ENCODE measurements around the gene ZBTB7C. TPM values are rescaled to one million over a fixed set of nuclear protein-coding genes. Genes with fewer than 3 reads are reported as not detected.

ZBTB7C gene
- total RNA-seq, 1 donor from 2014 or later, result 1.4 TPM

- TF ChIP-seq CTCF (IDR thresholded peaks at IDR 0.05), result no peak
Observed at GRCh38 chr18:48051945-48052840, 357.0 kb downstream of the ZBTB7C start.

GRCh38 chr18:48050176-48050575, 359.0 kb downstream of the ZBTB7C start:
- Mint-ChIP-seq H3K27me3 (ENCODE audit: low read depth) (peaks cover 52% of the 10 kb centered on the region), H3K4me1 (ENCODE audit: low read depth) (peaks cover 10% of the 10 kb centered on the region), H3K9me3 (ENCODE audit: low read depth) (peaks cover 8% of the 10 kb centered on the region), H3K4me3 (ENCODE audit: unreplicated experiment) (no peak overlapping the region), H3K27ac (ENCODE audit: unreplicated experiment) (no peak overlapping the region), H3K36me3 (ENCODE audit: low read depth) (peaks cover 3% of the 10 kb centered on the region)
- no peak for DNase-seq (ENCODE audit: low spot score)
- TF ChIP-seq CTCF (IDR thresholded peaks at IDR 0.05), result no peak

More at GRCh38 chr18:48051945-48052840, 357.0 kb downstream of the ZBTB7C start:
- Mint-ChIP-seq H3K4me3 (ENCODE audit: unreplicated experiment) (no peak overlapping the region), H3K9me3 (ENCODE audit: low read depth) (peaks cover 1% of the 10 kb centered on the region), H3K27me3 (ENCODE audit: low read depth) (peaks cover 55% of the 10 kb centered on the region), H3K27ac (ENCODE audit: unreplicated experiment) (no peak overlapping the region), H3K36me3 (ENCODE audit: low read depth) (no peaks in the 10 kb centered on the region), H3K4me1 (ENCODE audit: low read depth) (peaks cover 2% of the 10 kb centered on the region)
- no peak for DNase-seq (ENCODE audit: low spot score)

GRCh38 chr18:48049757-48050156, 359.4 kb downstream of the ZBTB7C start:
- H3K4me3 Mint-ChIP-seq (ENCODE audit: unreplicated experiment), result no peak overlapping the region
- peaks cover 49% of the 10 kb centered on the region for H3K27me3 Mint-ChIP-seq (ENCODE audit: low read depth)
- peaks cover 3% of the 10 kb centered on the region for H3K36me3 Mint-ChIP-seq (ENCODE audit: low read depth)

GRCh38 chr18:48048251-48048650, 360.9 kb downstream of the ZBTB7C start:
- Mint-ChIP-seq H3K9me3 (ENCODE audit: low read depth) (peaks cover 12% of the 10 kb centered on the region), H3K36me3 (ENCODE audit: low read depth) (peaks cover 5% of the 10 kb centered on the region), H3K27ac (ENCODE audit: unreplicated experiment) (no peak overlapping the region), H3K4me1 (ENCODE audit: low read depth) (peaks cover 10% of the 10 kb centered on the region), H3K4me3 (ENCODE audit: unreplicated experiment) (no peak overlapping the region), H3K27me3 (ENCODE audit: low read depth) (peaks cover 44% of the 10 kb centered on the region)
- DNase-seq (ENCODE audit: low spot score), result no peak
- no peak for TF ChIP-seq CTCF (IDR thresholded peaks at IDR 0.05)

More at GRCh38 chr18:48049757-48050156, 359.4 kb downstream of the ZBTB7C start:
- peaks cover 8% of the 10 kb centered on the region for H3K9me3 Mint-ChIP-seq (ENCODE audit: low read depth)
- no peak overlapping the region for H3K27ac Mint-ChIP-seq (ENCODE audit: unreplicated experiment)
- no peak for TF ChIP-seq CTCF (IDR thresholded peaks at IDR 0.05)
- H3K4me1 Mint-ChIP-seq (ENCODE audit: low read depth), result peaks cover 10% of the 10 kb centered on the region
- DNase-seq (ENCODE audit: low spot score), result no peak

GRCh38 chr18:48046843-48047242, 362.3 kb downstream of the ZBTB7C start:
- Mint-ChIP-seq H3K36me3 (ENCODE audit: low read depth) (peaks cover 5% of the 10 kb centered on the region), H3K4me1 (ENCODE audit: low read depth) (peaks cover 10% of the 10 kb centered on the region), H3K9me3 (ENCODE audit: low read depth) (peaks cover 18% of the 10 kb centered on the region), H3K27ac (ENCODE audit: unreplicated experiment) (peak overlapping the region; percentile 38), H3K4me3 (ENCODE audit: unreplicated experiment) (no peak overlapping the region), H3K27me3 (ENCODE audit: low read depth) (peaks cover 43% of the 10 kb centered on the region)
- TF ChIP-seq CTCF (IDR thresholded peaks at IDR 0.05), result no peak
- peak; percentile 30 for DNase-seq (ENCODE audit: low spot score)

Data from chondrocyte (in vitro differentiated cells).